GM12872 (cell line): ENCODE data around the gene ZNRF2.

Experiments used
- CTCF ChIP-seq: IDR thresholded peaks from 3 replicates; pipeline ENCODE4 v1.5.1; 2011; ENCODE audit warnings: low read depth, mild to moderate bottlenecking, low read length, moderate library complexity; ENCODE audit not compliant: insufficient read depth

ZNRF2 gene

GRCh38 chr7:30323006-30323355, 38.6 kb downstream of the ZNRF2 start:
- TF ChIP-seq CTCF = no peak

GRCh38 chr7:30327813-30328212, 43.4 kb downstream of the ZNRF2 start:
- no peak for TF ChIP-seq CTCF

GRCh38 chr7:30328381-30328780, 44.0 kb downstream of the ZNRF2 start:
- TF ChIP-seq CTCF = no peak

- TF ChIP-seq CTCF = no peak
Observed at GRCh38 chr7:30329716-30330115, 45.3 kb downstream of the ZNRF2 start.

- TF ChIP-seq CTCF = no peak
Observed at GRCh38 chr7:30330134-30331111, 46.0 kb downstream of the ZNRF2 start.

- TF ChIP-seq CTCF = no peak
Observed at GRCh38 chr7:30331338-30331737, 46.9 kb downstream of the ZNRF2 start.

- no peak for TF ChIP-seq CTCF
Observed at GRCh38 chr7:30332549-30332948, 48.2 kb downstream of the ZNRF2 start.
